ENCODE measurements around the gene BTBD19. TPM values are rescaled to one million over a fixed set of nuclear protein-coding genes. Genes with fewer than 3 reads are reported as not detected.
"Not testable (repeated sequence)": the region's sequence is repeated elsewhere in the genome, so short reads cannot be mapped to it uniquely, and the experiment has no call there.

BTBD19 gene
- total RNA-seq, 1 donor from 2014 or later: 10.4 TPM

- H3K36me3 Mint-ChIP-seq (ENCODE audit: low read depth, unreplicated experiment): no peaks in the 10 kb centered on the region
- TF ChIP-seq, protein P1, sequence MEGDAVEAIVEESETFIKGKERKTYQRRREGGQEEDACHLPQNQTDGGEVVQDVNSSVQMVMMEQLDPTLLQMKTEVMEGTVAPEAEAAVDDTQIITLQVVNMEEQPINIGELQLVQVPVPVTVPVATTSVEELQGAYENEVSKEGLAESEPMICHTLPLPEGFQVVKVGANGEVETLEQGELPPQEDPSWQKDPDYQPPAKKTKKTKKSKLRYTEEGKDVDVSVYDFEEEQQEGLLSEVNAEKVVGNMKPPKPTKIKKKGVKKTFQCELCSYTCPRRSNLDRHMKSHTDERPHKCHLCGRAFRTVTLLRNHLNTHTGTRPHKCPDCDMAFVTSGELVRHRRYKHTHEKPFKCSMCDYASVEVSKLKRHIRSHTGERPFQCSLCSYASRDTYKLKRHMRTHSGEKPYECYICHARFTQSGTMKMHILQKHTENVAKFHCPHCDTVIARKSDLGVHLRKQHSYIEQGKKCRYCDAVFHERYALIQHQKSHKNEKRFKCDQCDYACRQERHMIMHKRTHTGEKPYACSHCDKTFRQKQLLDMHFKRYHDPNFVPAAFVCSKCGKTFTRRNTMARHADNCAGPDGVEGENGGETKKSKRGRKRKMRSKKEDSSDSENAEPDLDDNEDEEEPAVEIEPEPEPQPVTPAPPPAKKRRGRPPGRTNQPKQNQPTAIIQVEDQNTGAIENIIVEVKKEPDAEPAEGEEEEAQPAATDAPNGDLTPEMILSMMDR (IDR thresholded peaks at IDR 0.05; ENCODE audit: unreplicated experiment): no peak
- H3K27ac Mint-ChIP-seq (ENCODE audit: unreplicated experiment): no peak within 1 kb of the TSS
- no peaks in the 10 kb centered on the region for H3K9me3 Mint-ChIP-seq (ENCODE audit: unreplicated experiment)
- H3K27me3 Mint-ChIP-seq (ENCODE audit: unreplicated experiment): peaks cover 15% of the 10 kb centered on the region
- peaks cover 8% of the 10 kb centered on the region for H3K4me1 Mint-ChIP-seq (ENCODE audit: unreplicated experiment)
- no peak within 1 kb of the TSS for H3K4me3 Mint-ChIP-seq (ENCODE audit: unreplicated experiment)
- no peak for DNase-seq (ENCODE audit: low spot score)
These were observed 20.0 kb upstream of the BTBD19 start, which contains the start of gene BEST4 for GRCh38 chr1:44788120-44788860. Gene BEST4, minus strand, starts transcription at chr1:44788170. Its CDS starts 465 bp downstream, at chr1:44787705.

GRCh38 chr1:44790968-44791801 is 17.1 kb upstream of the BTBD19 start:
- no peak for DNase-seq (ENCODE audit: low spot score)
- H3K4me1 Mint-ChIP-seq (ENCODE audit: unreplicated experiment): peaks cover 2% of the 10 kb centered on the region
- TF ChIP-seq, protein P1 (IDR thresholded peaks at IDR 0.05; ENCODE audit: unreplicated experiment): no peak
- no peak overlapping the region for H3K27ac Mint-ChIP-seq (ENCODE audit: unreplicated experiment)
- no peak overlapping the region for H3K4me3 Mint-ChIP-seq (ENCODE audit: unreplicated experiment)
- no peaks in the 10 kb centered on the region for H3K9me3 Mint-ChIP-seq (ENCODE audit: unreplicated experiment)
- no peaks in the 10 kb centered on the region for H3K36me3 Mint-ChIP-seq (ENCODE audit: low read depth, unreplicated experiment)
- H3K27me3 Mint-ChIP-seq (ENCODE audit: unreplicated experiment): peaks cover 7% of the 10 kb centered on the region

DNA sequence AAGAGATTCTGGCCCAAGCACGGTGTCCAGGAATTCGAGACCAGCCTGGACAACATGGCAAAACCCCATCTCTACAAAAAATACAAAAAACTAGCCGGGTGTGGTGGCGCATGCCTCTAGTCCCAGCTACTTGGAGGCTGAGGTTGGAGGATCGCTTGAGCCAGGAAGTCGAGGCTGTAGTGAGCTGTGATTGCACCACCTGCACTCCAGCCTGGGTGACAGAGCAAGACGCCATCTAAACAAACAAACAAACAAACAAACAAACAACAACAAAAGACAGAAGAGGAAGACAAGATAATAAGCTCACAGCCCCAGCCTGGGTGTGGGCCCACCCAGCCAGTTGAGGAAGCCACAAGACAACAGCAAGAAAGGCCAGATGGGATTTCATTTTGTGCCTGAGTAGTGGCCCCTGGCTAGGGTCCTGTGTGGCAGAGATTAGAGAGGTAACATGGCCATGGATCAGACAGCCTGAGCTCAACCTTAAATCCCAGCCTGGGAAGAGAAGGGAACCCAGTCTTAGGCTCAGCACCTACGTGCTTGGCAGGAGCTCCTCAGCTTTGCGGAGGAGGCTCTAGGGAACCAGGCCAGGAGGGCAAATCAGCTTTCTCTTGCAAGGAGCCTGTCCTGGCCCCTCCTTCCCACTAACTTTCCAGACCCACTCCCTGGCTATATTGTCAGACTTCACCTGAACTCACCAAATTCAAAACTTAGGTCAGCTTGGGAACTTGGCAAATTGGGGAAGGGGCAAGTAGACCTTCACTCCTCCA is 15.4 kb upstream of the BTBD19 start:
- peaks cover 7% of the 10 kb centered on the region for H3K27me3 Mint-ChIP-seq (ENCODE audit: unreplicated experiment)

DNA sequence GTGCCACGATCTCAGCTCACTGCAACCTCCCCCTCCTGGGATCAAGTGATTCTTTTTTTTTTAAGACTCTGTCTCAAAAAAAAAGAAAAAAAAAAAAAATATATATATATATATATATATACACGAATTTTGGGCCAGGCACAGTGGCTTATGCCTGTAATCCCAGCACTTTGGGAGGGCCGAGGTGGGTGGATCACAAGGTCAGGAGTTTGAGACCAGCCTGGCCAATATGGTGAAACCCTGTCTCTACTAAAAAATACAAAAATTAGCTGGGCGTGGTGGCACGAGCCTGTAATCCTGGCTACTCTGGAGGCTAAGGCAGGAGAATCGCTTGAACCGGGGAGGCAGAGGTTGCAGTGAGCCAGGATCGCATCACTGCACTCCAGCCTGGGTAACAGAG is 10.4 kb upstream of the BTBD19 start:
- H3K4me3 Mint-ChIP-seq (ENCODE audit: unreplicated experiment); H3K27ac Mint-ChIP-seq (ENCODE audit: unreplicated experiment); H3K9me3 Mint-ChIP-seq (ENCODE audit: unreplicated experiment): not testable (repeated sequence)

More for the DNA sequence above, 15.4 kb upstream of the BTBD19 start:
- Mint-ChIP-seq H3K9me3 (ENCODE audit: unreplicated experiment) (no peaks in the 10 kb centered on the region), H3K4me3 (ENCODE audit: unreplicated experiment) (no peak overlapping the region), H3K4me1 (ENCODE audit: unreplicated experiment) (peaks cover 2% of the 10 kb centered on the region), H3K36me3 (ENCODE audit: low read depth, unreplicated experiment) (no peaks in the 10 kb centered on the region), H3K27ac (ENCODE audit: unreplicated experiment) (no peak overlapping the region)
- no peak for DNase-seq (ENCODE audit: low spot score)
- TF ChIP-seq, protein P1 (IDR thresholded peaks at IDR 0.05; ENCODE audit: unreplicated experiment): no peak

More for the DNA sequence above, 10.4 kb upstream of the BTBD19 start:
- Mint-ChIP-seq H3K27me3 (ENCODE audit: unreplicated experiment) (peaks cover 12% of the 10 kb centered on the region), H3K4me1 (ENCODE audit: unreplicated experiment) (peaks cover 17% of the 10 kb centered on the region)
- not testable (repeated sequence) for DNase-seq (ENCODE audit: low spot score); H3K36me3 Mint-ChIP-seq (ENCODE audit: low read depth, unreplicated experiment)

Measured in endothelial cell (in vitro differentiated cells).